Progenitor cell of endocrine pancreas (in vitro differentiated cells): ENCODE measurements around the gene RAD1. TPM values are rescaled to one million over a fixed set of nuclear protein-coding genes. Genes with fewer than 3 reads are reported as not detected.
A peak's percentile ranks its signal among the peaks of the same experiment; 100 is the strongest.
"Not testable (repeated sequence)": the region's sequence is repeated elsewhere in the genome, so short reads cannot be mapped to it uniquely, and the experiment has no call there.

Source experiments
- DNase-seq: peaks from one replicate; pipeline ENCODE4 v3.0.0; 2021; ENCODE audit warnings: low spot score; ENCODE audit not compliant: unreplicated experiment
- H3K27ac Mint-ChIP-seq: 2 replicates; pipeline ENCODE4 v1.8.0; 2021; ENCODE audit warnings: mild to moderate bottlenecking, moderate library complexity, mixed read lengths
- H3K27me3 Mint-ChIP-seq: 2 replicates; pipeline ENCODE4 v1.8.0; 2021; ENCODE audit warnings: mixed read lengths
- H3K36me3 Mint-ChIP-seq: 2 replicates; pipeline ENCODE4 v1.8.0; 2022; ENCODE audit warnings: mixed read lengths; ENCODE audit not compliant: insufficient read depth
- H3K4me1 Mint-ChIP-seq: 2 replicates; pipeline ENCODE4 v1.8.0; 2021; ENCODE audit warnings: low read depth, mixed read lengths
- H3K4me3 Mint-ChIP-seq: 2 replicates; pipeline ENCODE4 v1.8.0; 2021; ENCODE audit warnings: low read depth, mild to moderate bottlenecking, moderate library complexity, mixed read lengths
- H3K9me3 Mint-ChIP-seq: 2 replicates; pipeline ENCODE4 v1.8.0; 2021; ENCODE audit warnings: low read depth, mixed read lengths
- CTCF ChIP-seq: fragments of 200-600 bp; sonication (generic); IDR thresholded peaks from one replicate; pipeline ENCODE4 v1.5.0; 2021; ENCODE audit warnings: antibody characterized with exemption, mild to moderate bottlenecking; ENCODE audit not compliant: unreplicated experiment
- total RNA-seq: library from RNA; stranded (reverse); gene quantifications from 2 replicates; pipeline ENCODE4 v1.2.1, GENCODE V29; 2021

Gene RAD1
- total RNA-seq, 1 donor from 2014 or later, result 32.4 TPM

- Mint-ChIP-seq H3K27me3 (no peaks in the 10 kb centered on the region), H3K9me3 (no peaks in the 10 kb centered on the region), H3K4me3 (no peak overlapping the region), H3K36me3 (peaks cover 12% of the 10 kb centered on the region), H3K27ac (no peak overlapping the region), H3K4me1 (peaks cover 13% of the 10 kb centered on the region)
- no peak for DNase-seq
- no peak for TF ChIP-seq CTCF
Observed at GRCh38 chr5:34926318-34926888, 11.1 kb upstream of the RAD1 start.

- Mint-ChIP-seq H3K4me1 (peaks cover 4% of the 10 kb centered on the region), H3K4me3 (no peak overlapping the region)
- no peak for TF ChIP-seq CTCF
Observed at GRCh38 chr5:34924462-34924765, 9.1 kb upstream of the RAD1 start.

GRCh38 chr5:34923694-34924461 is 8.6 kb upstream of the RAD1 start:
- Mint-ChIP-seq H3K36me3 (peaks cover 15% of the 10 kb centered on the region), H3K27ac (peak overlapping the region; percentile 29), H3K4me1 (peaks cover 3% of the 10 kb centered on the region), H3K4me3 (no peak overlapping the region), H3K9me3 (no peaks in the 10 kb centered on the region), H3K27me3 (no peaks in the 10 kb centered on the region)
- no peak for TF ChIP-seq CTCF
- DNase-seq, result no peak

More at GRCh38 chr5:34924462-34924765, 9.1 kb upstream of the RAD1 start:
- no peak overlapping the region for H3K27ac Mint-ChIP-seq
- no peak for DNase-seq
- H3K36me3 Mint-ChIP-seq, result peaks cover 15% of the 10 kb centered on the region
- no peaks in the 10 kb centered on the region for H3K27me3 Mint-ChIP-seq
- no peaks in the 10 kb centered on the region for H3K9me3 Mint-ChIP-seq

DNA sequence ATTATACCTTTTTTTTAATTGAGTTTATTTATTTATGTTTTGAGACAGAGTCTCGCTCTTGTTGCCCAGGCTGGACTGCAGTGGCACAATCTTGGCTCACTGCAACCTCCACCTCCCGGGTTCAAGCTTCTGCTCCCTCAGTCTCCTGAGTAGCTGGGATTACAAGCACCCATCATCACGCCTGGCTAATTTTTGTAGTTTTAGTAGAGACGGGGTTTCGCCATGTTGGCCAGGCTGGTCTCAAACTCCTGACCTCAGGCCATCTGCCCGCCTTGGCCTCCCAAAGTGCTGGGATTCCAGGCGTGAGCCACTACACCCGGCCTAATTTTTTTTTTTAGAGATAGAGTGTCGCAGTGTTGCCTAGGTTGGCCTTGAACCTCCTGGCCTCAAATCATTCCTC is 8.0 kb upstream of the RAD1 start:
- H3K9me3 Mint-ChIP-seq, H3K4me1 Mint-ChIP-seq, H3K27me3 Mint-ChIP-seq, H3K27ac Mint-ChIP-seq, H3K4me3 Mint-ChIP-seq, DNase-seq: not testable (repeated sequence)
- peaks cover 15% of the 10 kb centered on the region for H3K36me3 Mint-ChIP-seq

DNA sequence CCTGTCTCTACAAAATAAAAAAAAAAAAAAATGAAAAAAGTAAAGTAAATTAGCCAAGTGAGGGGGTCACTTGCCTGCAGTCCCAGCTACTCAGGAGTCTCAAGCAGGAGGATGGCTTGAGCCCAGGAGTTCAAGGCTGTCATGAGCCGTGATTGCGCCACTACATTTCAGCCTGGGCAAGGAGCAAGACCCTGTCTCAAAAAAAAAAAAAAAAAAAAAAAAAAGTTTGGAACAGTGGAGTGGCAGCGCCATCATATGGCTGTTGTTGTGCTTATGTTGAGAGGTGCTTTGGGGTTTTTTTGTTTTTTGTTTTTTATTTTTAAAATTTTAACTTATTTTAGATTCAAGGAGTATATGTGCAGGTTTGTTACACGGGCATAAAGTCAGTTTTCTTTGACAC is 3.8 kb upstream of the RAD1 start:
- Mint-ChIP-seq H3K36me3 (peaks cover 8% of the 10 kb centered on the region), H3K4me1 (peaks cover 22% of the 10 kb centered on the region), H3K27ac (no peak overlapping the region), H3K9me3 (no peaks in the 10 kb centered on the region), H3K4me3 (no peak overlapping the region), H3K27me3 (no peaks in the 10 kb centered on the region)
- TF ChIP-seq CTCF, result peak; percentile 24
- DNase-seq, result no peak

DNA sequence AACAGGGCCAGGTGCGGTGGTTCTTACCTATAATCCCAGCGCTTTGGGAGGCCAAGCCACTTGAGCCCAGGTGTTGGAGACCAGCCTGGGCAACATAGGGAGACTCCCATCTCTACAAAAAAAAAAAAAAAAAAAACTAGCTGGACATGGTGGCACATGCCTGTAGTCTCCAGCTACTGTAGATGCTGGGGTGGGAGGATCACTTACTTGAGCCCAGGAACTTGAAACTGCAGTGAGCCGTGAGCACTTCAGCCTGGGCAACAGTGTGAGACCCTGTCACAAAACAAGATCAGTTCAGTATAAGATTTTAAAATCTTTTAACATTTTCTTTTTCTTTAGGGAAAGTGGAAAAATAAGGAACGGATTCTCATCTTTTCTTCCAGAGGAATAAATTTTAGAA is 2.7 kb upstream of the RAD1 start:
- no peak for TF ChIP-seq CTCF
- peak overlapping the region; percentile 17 for H3K4me3 Mint-ChIP-seq
- H3K27me3 Mint-ChIP-seq, result no peaks in the 10 kb centered on the region
- no peak for DNase-seq
- peaks cover 25% of the 10 kb centered on the region for H3K4me1 Mint-ChIP-seq
- H3K27ac Mint-ChIP-seq, result peak overlapping the region; percentile 31
- H3K36me3 Mint-ChIP-seq, result peaks cover 6% of the 10 kb centered on the region
- no peaks in the 10 kb centered on the region for H3K9me3 Mint-ChIP-seq
